RWPE1 (cell line): ENCODE results near the gene SHROOM1.

Experiments used
- CTCF ChIA-PET: fragments of 350-600 bp; sonication (Branson Sonifier 250); formaldehyde crosslinking; extraction: SDS; loops from one replicate; lab custom pipeline; 2021; lab: Yijun Ruan, JAX
- POLR2A ChIA-PET: fragments of 400-600 bp; formaldehyde crosslinking; extraction: SDS; loops from one replicate; lab custom pipeline; 2020; ENCODE audit warnings: antibody characterized with exemption; ENCODE audit not compliant: low non-redundant PET; lab: Yijun Ruan, JAX
- DNase-seq: peaks from one replicate; pipeline ENCODE4 v3.0.0; 2012; ENCODE audit warnings: low spot score
- H3K27ac ChIP-seq: fragments of 450-650 bp; 2 replicates; pipeline ENCODE4 v1.5.1; 2017
- CTCF ChIP-seq: fragments of 450-650 bp; conservative IDR thresholded peaks from 2 replicates; pipeline ENCODE4 v1.5.1; 2017; ENCODE audit warnings: low read depth, mild to moderate bottlenecking

Gene SHROOM1

GRCh38 chr5:132829742-132830435 is 558 bp downstream of the SHROOM1 start:
- CTCF ChIA-PET = interaction anchor here (0.6 to 4.3 kb wide), 27 partner anchors 8 to 1209 kb away, joined by 3 to 33 read pairs (median 4); partner anchors contain the start of genes CCNI2, GDF9, LEAP2 and UQCRQ
- peak overlapping the region; percentile 66 for H3K27ac ChIP-seq
- POLR2A ChIA-PET = interaction anchor here (1.7 kb wide), 1 partner anchor 36 kb away, joined by 7 read pairs; the partner anchor contains the start of genes GDF9 and UQCRQ
- peak; percentile 98 for TF ChIP-seq CTCF
- peak; percentile 93 for DNase-seq

- CTCF ChIA-PET = interaction anchor here (0.6 to 4.3 kb wide), 19 partner anchors 9 to 274 kb away, joined by 3 to 33 read pairs (median 5); partner anchors contain the start of genes CCNI2, GDF9, LEAP2 and UQCRQ
These were observed 1.5 kb downstream of the SHROOM1 start for GRCh38 chr5:132828846-132829494.

GRCh38 chr5:132827943-132828673 is 2.3 kb downstream of the SHROOM1 start:
- no peak overlapping the region for H3K27ac ChIP-seq
- ChIA-PET CTCF (interaction anchor here (0.6 to 4.3 kb wide), 7 partner anchors 8 to 257 kb away, joined by 4 to 33 read pairs (median 5); no protein-coding TSS in a partner anchor), POLR2A (no interaction called here)
- DNase-seq = no peak
- TF ChIP-seq CTCF = no peak

More at GRCh38 chr5:132828846-132829494, 1.5 kb downstream of the SHROOM1 start:
- no peak overlapping the region for H3K27ac ChIP-seq
- DNase-seq = no peak
- POLR2A ChIA-PET = interaction anchor here (1.7 kb wide), 1 partner anchor 37 kb away, joined by 7 read pairs; the partner anchor contains the start of genes GDF9 and UQCRQ
- TF ChIP-seq CTCF = no peak

GRCh38 chr5:132826424-132827082 is 3.9 kb downstream of the SHROOM1 start:
- POLR2A ChIA-PET = no interaction called here
- CTCF ChIA-PET = interaction anchor here (1.2 kb wide), 1 partner anchor 12 kb away, joined by 3 read pairs; no protein-coding TSS in a partner anchor

GRCh38 chr5:132825834-132826391 is 4.5 kb downstream of the SHROOM1 start:
- DNase-seq = no peak
- CTCF ChIA-PET = interaction anchor here (1.2 kb wide), 1 partner anchor 11 kb away, joined by 3 read pairs; no protein-coding TSS in a partner anchor
- no peak for TF ChIP-seq CTCF
- H3K27ac ChIP-seq = no peak overlapping the region
- POLR2A ChIA-PET = interaction anchor here (0.6 kb wide), 1 partner anchor 35 kb away, joined by 9 read pairs; no protein-coding TSS in a partner anchor

More at GRCh38 chr5:132826424-132827082, 3.9 kb downstream of the SHROOM1 start:
- no peak overlapping the region for H3K27ac ChIP-seq
- TF ChIP-seq CTCF = no peak
- no peak for DNase-seq
